RWPE2 (cell line): Measurements from ENCODE around the gene ABCC3.

ENCODE experiments used
- ATAC-seq: fragments of 200-7000 bp; cut with Tn5 transposase; 3 replicates; pipeline ENCODE4 v1.9.1; 2021; ENCODE audit warnings: low read depth
- DNase-seq: peaks from one replicate; pipeline ENCODE4 v3.0.0-alpha.2; 2020; ENCODE audit warnings: low spot score
- H3K27ac ChIP-seq: fragments of 450-650 bp; 2 replicates; pipeline ENCODE4 v1.5.1; 2017; ENCODE audit warnings: mild to moderate bottlenecking; ENCODE audit not compliant: poor library complexity, severe bottlenecking
- H3K27me3 ChIP-seq: fragments of 250-450 bp; sonication (Bioruptor Pico); 2 replicates; pipeline ENCODE4 v1.5.1; 2021; ENCODE audit warnings: mild to moderate bottlenecking, moderate library complexity; ENCODE audit not compliant: insufficient read depth, poor library complexity, severe bottlenecking
- H3K36me3 ChIP-seq: fragments of 250-450 bp; sonication (Bioruptor Pico); 2 replicates; pipeline ENCODE4 v1.5.1; 2020; ENCODE audit warnings: low read depth, mild to moderate bottlenecking, moderate library complexity
- H3K4me1 ChIP-seq: fragments of 250-450 bp; sonication (Bioruptor Pico); 2 replicates; pipeline ENCODE4 v1.5.1; 2021; ENCODE audit warnings: mild to moderate bottlenecking, moderate library complexity; ENCODE audit not compliant: insufficient read depth, poor library complexity, severe bottlenecking
- H3K4me3 ChIP-seq: fragments of 250-450 bp; sonication (Bioruptor Pico); 2 replicates; pipeline ENCODE4 v1.5.1; 2021; ENCODE audit warnings: mild to moderate bottlenecking, moderate library complexity; ENCODE audit not compliant: severe bottlenecking
- H3K9me3 ChIP-seq: fragments of 250-450 bp; sonication (Bioruptor Pico); 2 replicates; pipeline ENCODE4 v1.5.1; 2021; ENCODE audit warnings: mild to moderate bottlenecking, moderate library complexity; ENCODE audit not compliant: severe bottlenecking
- TF ChIP-seq, protein P1 (sequence below): fragments of 450-650 bp; IDR thresholded peaks from one replicate; pipeline ENCODE4 v1.5.1; 2017; ENCODE audit warnings: mild to moderate bottlenecking, moderate library complexity; ENCODE audit not compliant: poor library complexity, severe bottlenecking

Gene ABCC3

DNA sequence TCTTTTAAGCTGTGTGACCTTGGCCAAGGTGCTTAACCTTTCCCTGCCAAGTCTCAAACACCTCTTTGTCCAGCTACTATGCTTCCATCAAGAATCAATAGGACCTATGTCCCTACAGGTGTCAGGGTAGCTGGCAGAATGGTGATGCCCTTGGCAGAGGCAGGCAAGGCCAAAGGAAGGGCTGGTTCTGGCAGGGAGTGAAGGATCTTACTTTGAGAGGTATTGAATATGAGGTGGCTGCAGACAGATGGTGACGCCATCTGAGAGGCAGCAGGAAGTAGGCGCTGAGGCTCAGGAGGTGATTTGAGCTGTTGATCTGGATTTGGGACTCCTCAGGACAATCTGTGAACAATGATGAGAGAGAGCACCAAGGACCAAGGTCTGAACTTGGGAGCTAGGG is 12.5 kb downstream of the ABCC3 start:
- TF ChIP-seq, protein P1, sequence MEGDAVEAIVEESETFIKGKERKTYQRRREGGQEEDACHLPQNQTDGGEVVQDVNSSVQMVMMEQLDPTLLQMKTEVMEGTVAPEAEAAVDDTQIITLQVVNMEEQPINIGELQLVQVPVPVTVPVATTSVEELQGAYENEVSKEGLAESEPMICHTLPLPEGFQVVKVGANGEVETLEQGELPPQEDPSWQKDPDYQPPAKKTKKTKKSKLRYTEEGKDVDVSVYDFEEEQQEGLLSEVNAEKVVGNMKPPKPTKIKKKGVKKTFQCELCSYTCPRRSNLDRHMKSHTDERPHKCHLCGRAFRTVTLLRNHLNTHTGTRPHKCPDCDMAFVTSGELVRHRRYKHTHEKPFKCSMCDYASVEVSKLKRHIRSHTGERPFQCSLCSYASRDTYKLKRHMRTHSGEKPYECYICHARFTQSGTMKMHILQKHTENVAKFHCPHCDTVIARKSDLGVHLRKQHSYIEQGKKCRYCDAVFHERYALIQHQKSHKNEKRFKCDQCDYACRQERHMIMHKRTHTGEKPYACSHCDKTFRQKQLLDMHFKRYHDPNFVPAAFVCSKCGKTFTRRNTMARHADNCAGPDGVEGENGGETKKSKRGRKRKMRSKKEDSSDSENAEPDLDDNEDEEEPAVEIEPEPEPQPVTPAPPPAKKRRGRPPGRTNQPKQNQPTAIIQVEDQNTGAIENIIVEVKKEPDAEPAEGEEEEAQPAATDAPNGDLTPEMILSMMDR: no peak
- no peak for DNase-seq

DNA sequence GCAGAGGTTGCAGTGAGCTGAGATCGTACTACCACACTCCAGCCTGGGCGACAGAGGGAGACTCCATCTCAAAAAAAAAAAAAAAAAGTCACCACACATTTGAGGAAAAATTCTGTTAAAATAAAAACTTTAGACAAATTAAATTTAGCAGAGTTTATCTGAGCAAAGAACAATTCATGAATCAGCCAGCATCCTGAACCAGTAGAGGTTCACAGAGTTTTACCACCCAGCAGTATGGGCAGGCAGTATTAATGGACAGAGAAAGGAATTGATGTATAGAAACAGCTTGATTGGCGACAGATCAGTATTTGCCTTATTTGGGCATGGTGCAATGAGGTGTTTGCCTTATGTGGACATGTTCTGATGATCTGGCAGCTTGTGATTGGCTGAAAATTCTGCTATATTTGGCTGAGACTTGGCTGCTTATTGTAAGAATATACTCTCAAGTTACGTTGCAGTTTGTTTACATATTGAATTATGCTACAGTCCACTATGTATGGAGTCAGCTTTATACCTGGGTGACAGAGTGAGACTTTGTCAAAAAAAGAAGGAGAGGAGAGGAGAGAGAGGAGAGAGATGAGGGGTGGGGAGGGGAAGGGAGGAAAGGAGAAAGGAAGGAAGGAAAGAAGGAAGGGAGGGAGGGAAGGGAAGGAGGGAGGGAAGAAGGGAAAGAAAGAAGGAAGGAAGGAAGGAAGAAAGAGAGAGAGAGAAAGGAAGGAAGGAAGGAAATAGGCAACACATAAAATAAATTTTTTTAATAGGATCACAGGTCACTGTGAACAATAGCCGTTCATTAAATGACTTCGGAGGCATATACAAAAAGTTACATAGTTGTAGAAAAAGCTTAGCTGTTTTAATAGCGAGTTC is 14.6 kb downstream of the ABCC3 start:
- TF ChIP-seq, protein P1: no peak
- Histone ChIP-seq H3K27ac (peak overlapping the region; percentile 10), H3K9me3 (no peaks in the 10 kb centered on the region), H3K4me1 (no peaks in the 10 kb centered on the region), H3K36me3 (0 out of 2 replicates have a peak, but pooled peaks cover 5% of the 10 kb centered on the region), H3K4me3 (no peak overlapping the region), H3K27me3 (no peaks in the 10 kb centered on the region)
- DNase-seq: no peak
- peak; percentile 58 for ATAC-seq

More for the DNA sequence above, 12.5 kb downstream of the ABCC3 start:
- Histone ChIP-seq H3K36me3 (peaks cover 8% of the 10 kb centered on the region), H3K9me3 (no peaks in the 10 kb centered on the region), H3K27ac (no peak overlapping the region), H3K4me3 (no peak overlapping the region), H3K4me1 (peaks cover 9% of the 10 kb centered on the region), H3K27me3 (no peaks in the 10 kb centered on the region)
- ATAC-seq: no peak

DNA sequence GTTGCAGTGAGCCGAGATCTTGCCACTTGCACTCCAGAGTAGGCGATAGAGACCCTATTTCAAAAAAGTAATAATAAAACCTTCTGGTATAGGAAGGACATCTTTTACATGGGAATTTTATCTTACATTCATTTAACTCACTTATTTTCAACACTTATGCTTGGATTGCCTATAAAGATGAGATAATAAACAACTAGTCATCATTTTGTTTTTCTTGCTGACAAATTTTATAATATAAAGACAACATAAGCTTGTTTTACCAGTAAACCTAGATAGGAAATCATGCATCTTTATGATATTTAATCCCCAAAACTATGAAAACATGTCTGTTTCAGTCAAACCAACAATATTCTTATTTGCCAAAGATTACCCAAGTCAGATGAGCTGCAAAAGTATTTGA is 17.0 kb downstream of the ABCC3 start:
- no peak overlapping the region for H3K27ac ChIP-seq
- ATAC-seq: no peak
- TF ChIP-seq, protein P1: no peak

DNA sequence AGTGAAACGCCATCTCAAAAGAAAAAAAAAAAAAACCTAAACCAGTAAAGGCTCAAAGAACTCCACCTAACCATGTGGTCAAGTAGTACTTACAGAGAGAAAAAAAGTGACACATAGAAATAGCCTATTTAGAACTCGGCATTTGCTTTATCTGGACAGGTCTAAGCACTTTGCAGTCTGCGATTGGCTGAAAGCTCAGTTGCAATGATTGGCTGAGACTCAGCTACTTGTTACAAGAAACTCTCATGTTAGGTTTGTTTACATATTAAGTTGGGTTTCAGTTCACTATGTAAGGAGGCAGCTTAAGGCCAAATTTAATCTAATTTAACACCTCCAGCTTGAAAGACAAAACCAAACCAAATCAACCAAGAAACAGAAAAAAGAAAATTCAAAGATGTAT is 19.1 kb downstream of the ABCC3 start:
- Histone ChIP-seq H3K9me3 (no peaks in the 10 kb centered on the region), H3K4me1 (no peaks in the 10 kb centered on the region), H3K4me3 (no peak overlapping the region), H3K27ac (no peak overlapping the region), H3K27me3 (no peaks in the 10 kb centered on the region), H3K36me3 (peaks cover 9% of the 10 kb centered on the region; the same call in 1 of the 2 replicates)
- DNase-seq (no peak), ATAC-seq (no peak)
- TF ChIP-seq, protein P1: no peak

More for the DNA sequence above, 17.0 kb downstream of the ABCC3 start:
- no peaks in the 10 kb centered on the region for H3K27me3 ChIP-seq
- H3K4me1 ChIP-seq: no peaks in the 10 kb centered on the region
- H3K36me3 ChIP-seq: peaks cover 9% of the 10 kb centered on the region; the same call in 1 of the 2 replicates
- no peaks in the 10 kb centered on the region for H3K9me3 ChIP-seq
- H3K4me3 ChIP-seq: no peak overlapping the region
- no peak for DNase-seq

DNA sequence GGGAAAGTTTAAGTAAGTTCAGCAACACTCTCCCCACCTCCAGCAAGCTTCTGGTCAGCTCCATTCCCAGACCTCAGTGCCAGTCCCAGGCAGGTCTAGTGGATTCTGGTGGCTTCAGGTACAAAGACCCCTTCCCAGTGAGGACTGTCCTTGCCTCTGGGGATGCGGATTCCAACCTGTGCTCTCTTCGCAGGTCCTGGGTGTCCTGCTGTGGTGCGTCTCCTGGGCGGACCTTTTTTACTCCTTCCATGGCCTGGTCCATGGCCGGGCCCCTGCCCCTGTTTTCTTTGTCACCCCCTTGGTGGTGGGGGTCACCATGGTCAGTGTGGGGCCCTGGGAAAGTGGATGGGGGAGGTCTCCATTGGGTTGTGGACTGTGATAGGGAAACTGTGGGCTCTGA is 21.8 kb downstream of the ABCC3 start:
- DNase-seq (no peak), ATAC-seq (no peak)
- TF ChIP-seq, protein P1: no peak

More for the DNA sequence above, 21.8 kb downstream of the ABCC3 start:
- Histone ChIP-seq H3K9me3 (no peaks in the 10 kb centered on the region), H3K4me1 (peaks cover 16% of the 10 kb centered on the region), H3K27me3 (no peaks in the 10 kb centered on the region), H3K36me3 (peaks cover 14% of the 10 kb centered on the region; the same call in 1 of the 2 replicates), H3K4me3 (no peak overlapping the region), H3K27ac (no peak overlapping the region)
